Fibroblast of mammary gland (primary cell): ENCODE results near the gene MYBPHL.
A peak's percentile ranks its signal among the peaks of the same experiment; 100 is the strongest.

Experiments
- DNase-seq: peaks from one replicate; pipeline ENCODE4 v3.0.0-alpha.2; 2010; ENCODE audit warnings: low read depth
- H3K4me3 ChIP-seq: 2 replicates; pipeline ENCODE4 v1.5.1; 2011; ENCODE audit warnings: low read depth, mild to moderate bottlenecking, low read length, moderate library complexity; ENCODE audit not compliant: control insufficient read depth
- TF ChIP-seq, protein P1 (sequence below): conservative IDR thresholded peaks from 2 replicates; pipeline ENCODE4 v1.5.1; 2011; ENCODE audit warnings: low read depth, low read length, inconsistent platforms; ENCODE audit not compliant: control insufficient read depth, insufficient read depth

Gene MYBPHL

DNA sequence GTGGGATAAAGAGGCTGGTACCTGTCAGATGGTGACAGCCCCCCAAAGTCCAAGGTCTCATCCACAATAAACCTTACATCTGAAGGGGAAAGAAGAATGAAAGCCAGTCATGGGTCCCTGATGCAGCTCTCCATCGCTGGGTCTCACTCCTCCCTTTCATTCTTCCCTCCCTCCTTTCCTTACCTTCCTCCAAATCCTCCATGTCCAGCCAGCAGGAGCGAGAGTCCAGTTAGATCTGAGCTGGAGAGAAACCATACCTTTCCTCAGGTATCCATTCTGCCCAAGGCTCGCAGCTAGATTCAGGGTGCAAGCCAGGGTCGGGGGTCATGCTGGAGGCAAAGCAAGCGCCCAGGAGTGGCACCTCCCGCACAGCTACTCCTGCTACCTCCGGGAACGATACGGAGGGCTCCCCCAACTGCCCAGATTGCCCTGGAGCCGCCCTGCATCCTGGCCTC, 24.3 kb downstream of the MYBPHL start:
- DNase-seq = no peak
- peak overlapping the region; percentile 87 for H3K4me3 ChIP-seq
- TF ChIP-seq, protein P1, sequence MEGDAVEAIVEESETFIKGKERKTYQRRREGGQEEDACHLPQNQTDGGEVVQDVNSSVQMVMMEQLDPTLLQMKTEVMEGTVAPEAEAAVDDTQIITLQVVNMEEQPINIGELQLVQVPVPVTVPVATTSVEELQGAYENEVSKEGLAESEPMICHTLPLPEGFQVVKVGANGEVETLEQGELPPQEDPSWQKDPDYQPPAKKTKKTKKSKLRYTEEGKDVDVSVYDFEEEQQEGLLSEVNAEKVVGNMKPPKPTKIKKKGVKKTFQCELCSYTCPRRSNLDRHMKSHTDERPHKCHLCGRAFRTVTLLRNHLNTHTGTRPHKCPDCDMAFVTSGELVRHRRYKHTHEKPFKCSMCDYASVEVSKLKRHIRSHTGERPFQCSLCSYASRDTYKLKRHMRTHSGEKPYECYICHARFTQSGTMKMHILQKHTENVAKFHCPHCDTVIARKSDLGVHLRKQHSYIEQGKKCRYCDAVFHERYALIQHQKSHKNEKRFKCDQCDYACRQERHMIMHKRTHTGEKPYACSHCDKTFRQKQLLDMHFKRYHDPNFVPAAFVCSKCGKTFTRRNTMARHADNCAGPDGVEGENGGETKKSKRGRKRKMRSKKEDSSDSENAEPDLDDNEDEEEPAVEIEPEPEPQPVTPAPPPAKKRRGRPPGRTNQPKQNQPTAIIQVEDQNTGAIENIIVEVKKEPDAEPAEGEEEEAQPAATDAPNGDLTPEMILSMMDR = no peak

DNA sequence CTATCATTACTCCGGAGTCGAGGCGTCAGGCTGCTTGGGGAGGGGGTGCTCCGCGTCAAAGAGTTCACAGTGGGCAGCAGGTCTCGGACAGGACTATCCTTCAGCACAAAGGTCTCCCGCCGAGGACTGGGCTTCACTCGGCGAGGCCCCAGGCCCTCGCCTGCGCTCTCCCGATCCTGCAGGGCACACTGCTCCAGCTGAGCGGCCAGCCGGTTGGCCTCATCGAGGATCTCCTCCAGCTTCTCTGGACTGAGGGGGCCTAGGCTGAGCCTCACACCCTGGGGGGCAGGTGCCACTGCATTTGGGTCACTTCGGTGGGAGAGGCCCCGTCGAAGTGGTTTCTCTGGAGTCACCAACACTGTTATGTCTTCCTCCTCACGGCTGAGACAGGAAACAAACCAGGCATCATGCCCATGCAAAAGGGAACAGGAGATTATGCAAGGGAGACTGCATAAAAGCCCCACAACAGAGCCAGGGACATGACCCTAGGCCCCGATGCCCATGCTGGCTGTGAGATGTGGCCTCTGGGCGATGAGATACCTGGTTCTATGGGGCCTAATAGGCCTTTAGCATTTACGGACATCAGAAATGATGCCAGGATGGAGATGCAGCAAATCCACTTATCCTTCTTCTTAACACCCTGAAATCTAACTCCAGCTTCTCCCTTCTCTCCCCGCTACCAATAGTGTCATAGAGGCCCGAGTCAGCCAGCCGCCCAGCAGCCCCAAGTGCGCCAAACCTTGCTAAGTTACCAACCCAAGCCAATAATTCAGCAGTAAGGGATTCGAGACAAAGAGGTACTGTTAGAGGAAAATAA, 24.9 kb downstream of the MYBPHL start:
- peak overlapping the region; percentile 87 for H3K4me3 ChIP-seq
- TF ChIP-seq, protein P1 = no peak
- DNase-seq = peak; percentile 16

DNA sequence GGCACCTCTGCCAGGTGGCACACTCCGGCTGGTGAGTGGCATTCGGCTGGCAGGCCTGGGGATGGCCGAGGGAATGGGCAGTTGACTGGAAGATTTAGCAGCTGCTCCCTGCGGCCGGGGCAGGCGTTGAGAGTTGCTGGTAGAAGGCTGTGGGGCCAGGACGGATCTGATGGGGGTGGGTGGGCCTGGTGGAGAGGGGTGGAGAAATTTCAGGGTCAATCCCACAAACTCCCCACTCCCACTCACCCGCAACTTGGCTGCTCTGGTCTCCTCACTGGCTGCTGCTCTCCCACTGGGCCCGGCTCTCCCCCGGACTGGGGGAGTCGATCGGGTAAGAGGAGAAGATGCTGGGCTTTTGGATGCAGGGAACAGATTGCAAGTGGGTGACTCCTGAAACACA, 25.9 kb downstream of the MYBPHL start:
- H3K4me3 ChIP-seq = no peak overlapping the region
- TF ChIP-seq, protein P1 = no peak
- DNase-seq = no peak

DNA sequence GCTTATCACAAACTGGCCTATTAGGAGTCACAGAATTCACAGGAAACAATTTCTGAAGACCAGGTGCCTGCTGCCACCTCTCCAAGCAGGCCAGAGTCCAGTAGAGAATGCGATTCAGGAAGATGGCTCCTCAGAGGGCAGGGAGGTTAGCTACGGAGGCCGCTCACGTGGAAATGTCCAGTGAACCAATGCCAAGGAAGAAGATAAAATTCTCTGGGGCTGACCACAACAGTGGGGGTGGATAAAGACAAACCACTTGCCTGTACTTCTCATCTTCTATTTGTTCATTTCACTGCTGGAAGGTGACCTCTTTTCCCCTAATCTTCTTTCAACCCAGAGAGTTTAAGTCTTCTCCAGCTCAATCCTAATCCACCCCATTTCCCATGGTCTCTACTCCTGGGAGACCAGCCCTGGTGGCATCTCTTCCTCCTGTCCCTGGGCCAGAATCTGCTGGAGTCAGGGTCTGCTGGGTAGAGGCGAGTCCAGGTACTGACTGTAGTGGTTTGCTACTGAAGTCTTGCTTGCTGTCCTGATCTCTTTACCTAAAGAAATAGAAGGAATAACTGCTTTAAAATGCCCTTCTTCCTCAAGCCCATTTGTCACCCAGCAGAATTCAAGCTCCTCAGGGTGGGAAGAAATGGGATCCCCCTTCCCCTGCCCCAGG, 27.1 kb downstream of the MYBPHL start:
- TF ChIP-seq, protein P1 = no peak
- no peak for DNase-seq
- H3K4me3 ChIP-seq = no peak overlapping the region

DNA sequence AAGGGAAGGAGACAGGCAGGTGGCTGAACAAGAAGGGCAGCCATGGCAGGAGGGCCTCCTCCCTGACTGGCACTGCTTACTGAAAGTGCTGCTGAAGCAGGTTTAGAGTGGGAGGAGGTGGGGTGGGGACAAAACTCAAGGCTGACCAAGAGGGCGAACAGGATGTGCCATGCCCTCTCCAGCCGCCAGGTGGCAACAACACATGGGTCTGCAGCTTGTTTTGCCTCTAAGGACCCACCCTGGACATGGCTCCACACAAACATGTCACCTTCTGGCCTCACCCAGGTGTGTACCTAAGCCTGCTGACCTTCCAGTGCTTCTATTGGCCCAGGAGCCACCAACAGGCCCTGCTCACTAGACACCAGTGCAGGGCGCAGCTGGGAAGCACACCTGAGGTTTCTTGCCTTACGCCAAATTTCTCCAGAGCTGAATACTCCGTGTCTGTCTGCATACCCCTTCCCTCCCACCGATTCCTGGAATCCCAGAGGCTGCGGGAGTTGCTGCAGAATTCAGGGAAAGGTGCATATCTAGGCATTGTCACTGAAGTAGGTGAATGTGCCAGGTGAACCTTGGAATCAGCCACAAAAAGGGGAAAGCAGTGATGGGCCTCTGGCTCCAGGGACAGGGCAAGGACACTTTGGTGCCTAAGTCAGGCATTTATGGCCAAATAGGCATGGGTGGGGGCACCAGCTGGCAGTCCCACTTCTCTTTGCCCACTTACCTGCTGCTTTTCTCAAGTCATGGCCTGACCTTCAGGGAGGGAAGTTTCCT, 29.2 kb downstream of the MYBPHL start:
- TF ChIP-seq, protein P1 = peak; percentile 96
- H3K4me3 ChIP-seq = no peak overlapping the region
- peak; percentile 68 for DNase-seq

DNA sequence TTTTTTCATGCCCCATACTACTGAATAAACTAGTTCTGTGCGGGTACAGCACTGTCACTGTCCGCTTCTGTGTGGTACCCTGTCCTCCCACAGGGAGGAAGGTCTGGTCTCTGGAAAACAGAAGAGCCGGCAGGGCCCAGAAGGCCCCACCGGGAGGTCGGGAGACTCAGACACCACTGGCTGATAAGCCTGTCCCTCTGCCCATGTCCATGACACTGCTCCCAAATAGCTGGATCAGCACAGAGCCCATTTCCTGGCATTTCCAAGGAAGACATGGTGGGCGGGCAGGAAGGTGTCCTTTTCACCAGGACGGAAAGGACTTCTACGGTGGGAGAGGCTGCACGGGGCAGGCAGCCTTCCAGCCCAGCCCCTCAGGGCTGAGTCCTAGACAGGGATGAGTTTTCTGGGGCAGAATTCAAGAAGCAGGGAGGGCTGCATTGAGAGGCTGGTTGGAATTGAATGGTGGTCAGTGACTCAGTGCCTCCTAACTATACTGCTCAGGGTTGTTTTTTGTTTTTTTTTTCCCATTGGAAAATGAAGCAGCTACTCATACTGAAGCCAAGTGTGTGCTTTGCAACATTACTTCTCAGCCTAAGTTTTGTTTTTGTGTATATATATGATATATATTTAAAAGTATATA, 31.0 kb downstream of the MYBPHL start:
- TF ChIP-seq, protein P1 = no peak
- H3K4me3 ChIP-seq = no peak overlapping the region
- peak; percentile 37 for DNase-seq
